SK-N-SH (cell line): ENCODE data around the gene ADRM1. TPM values are rescaled to one million over a fixed set of nuclear protein-coding genes. Genes with fewer than 3 reads are reported as not detected.

Experiments used
- CTCF ChIA-PET: fragments of 300-600, 350-600 bp; formaldehyde crosslinking; extraction: SDS; loops from one replicate; lab custom pipeline; 2021; lab: Yijun Ruan, JAX
- POLR2A ChIA-PET: fragments of 350-600 bp; sonication (Branson Sonifier 250); formaldehyde crosslinking; extraction: SDS; loops from one replicate; lab custom pipeline; 2020; ENCODE audit warnings: antibody characterized with exemption, inconsistent platforms; lab: Yijun Ruan, JAX
- DNase-seq: peaks from one replicate; pipeline ENCODE4 v3.0.0; 2012
- H2AFZ ChIP-seq: fragments of 200-600 bp; sonication (generic); 2 replicates; pipeline ENCODE4 v1.8.1; 2016; ENCODE audit warnings: antibody characterized with exemption, mild to moderate bottlenecking, low read depth
- H3F3A ChIP-seq: fragments of 200-600 bp; sonication (generic); replicated peaks from 2 replicates; pipeline ENCODE3; 2016; ENCODE audit warnings: antibody characterized with exemption, mild to moderate bottlenecking; ENCODE audit not compliant: insufficient read depth
- H3K27ac ChIP-seq, 2 experiments: fragments of 200-500 bp in 1 of 2; fragments of 200-600 bp in 1 of 2; sonication (Bioruptor generic) in 1 of 2; sonication (generic), shearing (Covaris generic) in 1 of 2; 2 replicates each; pipeline versions ENCODE4 v1.5.1 to v1.6.1; 2014 to 2016; ENCODE audit warnings: low read depth in 2 of 2, inconsistent platforms in 1 of 2, low read length in 1 of 2, mild to moderate bottlenecking in 1 of 2, mixed read lengths in 1 of 2
- H3K27me3 ChIP-seq: fragments of 200-600 bp; sonication (generic), shearing (Covaris generic); 2 replicates; pipeline ENCODE4 v1.6.1; 2016; ENCODE audit warnings: mixed run types; ENCODE audit not compliant: insufficient read depth
- H3K36me3 ChIP-seq, 2 experiments: fragments of 200-500 bp in 1 of 2; fragments of 200-600 bp in 1 of 2; sonication (Bioruptor generic) in 1 of 2; sonication (generic) in 1 of 2; replicated peaks in 1 of 2; 2 replicates each; pipeline versions ENCODE3 to v1.5.1; 2014 to 2016; ENCODE audit warnings: low read length in 1 of 2, mild to moderate bottlenecking in 1 of 2; ENCODE audit not compliant: insufficient read depth in 2 of 2, control insufficient read depth in 1 of 2
- H3K4me1 ChIP-seq, 2 experiments: fragments of 200-500 bp in 1 of 2; fragments of 200-600 bp in 1 of 2; sonication (Bioruptor generic) in 1 of 2; sonication (generic), shearing (Covaris generic) in 1 of 2; 2 replicates each; pipeline versions ENCODE4 v1.5.1 to v1.6.1; 2014 to 2016; ENCODE audit warnings: low read depth in 1 of 2, low read length in 1 of 2, mixed run types in 1 of 2; ENCODE audit not compliant: insufficient read depth in 2 of 2, control insufficient read depth in 1 of 2
- H3K4me2 ChIP-seq: fragments of 200-600 bp; sonication (generic), shearing (Covaris generic); 2 replicates; pipeline ENCODE4 v1.6.1; 2017; ENCODE audit warnings: mixed run types
- H3K4me3 ChIP-seq, 2 experiments: fragments of 200-500 bp in 1 of 2; fragments of 200-600 bp in 1 of 2; sonication (Bioruptor generic) in 1 of 2; sonication (generic), shearing (Covaris generic) in 1 of 2; 2 replicates each; pipeline versions ENCODE4 v1.5.1 to v1.8.1; 2014 to 2016; ENCODE audit warnings: low read depth in 2 of 2, inconsistent platforms in 1 of 2, low read length in 1 of 2, mild to moderate bottlenecking in 1 of 2, mixed read lengths in 1 of 2, moderate library complexity in 1 of 2
- H3K79me2 ChIP-seq: fragments of 200-600 bp; sonication (generic); 2 replicates; pipeline ENCODE4 v1.8.1; 2017; ENCODE audit warnings: mild to moderate bottlenecking; ENCODE audit not compliant: insufficient read depth
- H3K9ac ChIP-seq: fragments of 200-600 bp; sonication (generic); 2 replicates; pipeline ENCODE4 v1.6.1; 2017; ENCODE audit warnings: mixed run types
- H3K9me2 ChIP-seq: fragments of 200-600 bp; sonication (generic); 2 replicates; pipeline ENCODE4 v1.6.1; 2017; ENCODE audit warnings: mixed run types
- H3K9me3 ChIP-seq: fragments of 200-600 bp; sonication (generic); 2 replicates; pipeline ENCODE4 v1.6.1; 2017; ENCODE audit warnings: mixed run types, mild to moderate bottlenecking, moderate library complexity
- H4K20me1 ChIP-seq: fragments of 200-600 bp; sonication (generic); 2 replicates; pipeline ENCODE4 v1.6.1; 2017; ENCODE audit warnings: mild to moderate bottlenecking, mixed run types; ENCODE audit not compliant: insufficient read depth
- ELF1 ChIP-seq: IDR thresholded peaks from 2 replicates; pipeline ENCODE4 v1.4.0; 2012
- FOSL2 ChIP-seq: IDR thresholded peaks from 2 replicates; pipeline ENCODE4 v1.4.0; 2012; ENCODE audit warnings: low read depth, mild to moderate bottlenecking, moderate library complexity, borderline replicate concordance
- GATA2 ChIP-seq: sonication (generic); formaldehyde crosslinking; IDR thresholded peaks from 2 replicates; pipeline ENCODE4 v1.5.0; 2020; ENCODE audit warnings: mild to moderate bottlenecking, missing genetic modification reagents
- NRF1 ChIP-seq: IDR thresholded peaks from 2 replicates; pipeline ENCODE4 v1.6.1; 2012; ENCODE audit warnings: low read depth, mild to moderate bottlenecking, low read length
- POLR2AphosphoS5 ChIP-seq: IDR thresholded peaks from 2 replicates; pipeline ENCODE4 v1.6.1; 2012; ENCODE audit warnings: low read depth, low read length
- SIN3A ChIP-seq: IDR thresholded peaks from 2 replicates; pipeline ENCODE4 v1.6.1; 2012; ENCODE audit warnings: low read depth, mild to moderate bottlenecking, low read length, moderate library complexity, borderline replicate concordance
- TCF12 ChIP-seq: IDR thresholded peaks from 2 replicates; pipeline ENCODE4 v1.4.0; 2012
- USF1 ChIP-seq: IDR thresholded peaks from 2 replicates; pipeline ENCODE4 v1.4.0; 2012; ENCODE audit warnings: low read depth, borderline replicate concordance
- YY1 ChIP-seq: IDR thresholded peaks from 2 replicates; pipeline ENCODE4 v1.4.0; 2012; ENCODE audit warnings: low read depth, mild to moderate bottlenecking
- WGBS: methylation state at CpG from one replicate; pipeline ENCODE4 v1.1.6; 2017; ENCODE audit warnings: low lambda C conversion rate; 5-methylcytosine and 5-hydroxymethylcytosine counted together
- polyA plus RNA-seq, 3 experiments: library from polyadenylated mRNA; depleted of rRNA; stranded (reverse); fragments of >200 nt; gene quantifications; 2 replicates each; pipeline ENCODE4 v1.2.3, GENCODE V29; 2012
- TF ChIP-seq, protein P1 (sequence below): IDR thresholded peaks from 2 replicates; pipeline ENCODE4 v1.4.0; 2012; ENCODE audit warnings: low read depth, borderline replicate concordance
- TF ChIP-seq, protein P2 (sequence below): fragments of 150-350 bp; IDR thresholded peaks from 2 replicates; pipeline ENCODE4 v1.6.1; 2017; ENCODE audit warnings: antibody characterized with exemption, low read length, low read depth, borderline replicate concordance

The ADRM1 gene
- polyA plus RNA-seq, 1 of the 3 experiments (the other 2 are of a cell fraction), result 142 TPM

DNA sequence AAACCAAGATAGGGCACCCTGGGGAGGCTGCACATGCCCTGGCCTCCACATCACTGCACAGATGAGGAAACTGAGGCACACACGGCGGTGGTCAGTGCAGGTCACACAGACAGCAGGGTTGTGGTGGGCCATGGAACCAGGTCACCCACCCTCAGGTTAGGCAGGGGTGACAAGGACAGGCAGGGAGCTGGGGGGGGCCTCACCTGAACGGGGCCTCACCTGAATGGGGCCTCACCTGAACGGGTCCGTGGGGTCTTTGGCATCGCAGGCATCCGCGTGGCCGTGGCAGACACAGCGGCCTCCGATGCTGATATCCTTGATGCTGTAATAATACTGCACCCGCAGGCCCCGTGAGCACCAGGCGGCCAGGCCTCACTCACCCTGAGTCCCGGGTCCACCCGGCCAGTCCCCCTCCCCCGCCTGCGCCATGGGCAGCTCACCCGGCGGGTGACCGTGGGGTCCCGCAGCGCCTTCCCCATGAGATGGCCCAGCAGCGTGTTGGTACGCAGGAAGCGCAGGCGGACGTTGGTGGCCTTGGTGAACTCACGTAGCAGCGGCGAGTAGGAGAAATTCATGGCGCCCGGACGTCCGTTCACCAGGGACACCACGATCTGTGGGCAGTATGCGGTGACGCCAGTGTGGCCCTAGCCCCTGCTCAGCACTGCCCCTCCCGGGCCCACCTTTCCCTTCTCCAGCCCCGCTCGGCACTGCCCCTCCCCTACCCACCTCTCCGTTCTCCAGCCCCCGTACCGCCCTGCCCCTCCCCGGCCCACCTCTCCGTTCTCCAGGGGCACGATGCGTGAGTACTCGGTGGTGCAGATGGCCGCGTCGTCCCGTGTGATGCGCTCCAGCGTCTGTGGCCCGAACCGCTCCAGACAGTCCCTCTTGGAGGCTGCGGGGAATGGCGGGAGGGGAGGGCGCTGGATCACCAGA is 48.9 kb downstream of the ADRM1 start:
- Histone ChIP-seq H3K79me2 (peaks cover 10% of the 10 kb centered on the region; the same call in 1 of the 2 replicates), H3K4me2 (no peak overlapping the region), H3F3A (peaks cover 3% of the 10 kb centered on the region), H3K9me3 (no peaks in the 10 kb centered on the region), H2AFZ (no peak overlapping the region), H3K27me3 (no peaks in the 10 kb centered on the region), H3K36me3 (peaks cover 4 to 21% of the 10 kb centered on the region in 2 experiments), H3K27ac (peak overlapping the region in 1 of 2 experiments; percentile 87; a peak in 2 of 4 replicates), H3K9ac (no peak overlapping the region), H4K20me1 (0 out of 2 replicates have a peak, but pooled peaks cover 3% of the 10 kb centered on the region), H3K9me2 (no peaks in the 10 kb centered on the region), H3K4me1 (peaks cover 19 to 47% of the 10 kb centered on the region in 2 experiments; a peak in 3 of 4 replicates), H3K4me3 (no peak overlapping the region)
- POLR2A ChIA-PET, result no interaction called here
- TF ChIP-seq NRF1 (no peak), USF1 (no peak), GATA2 (CRISPR knock-in tag) (no peak), SIN3A (no peak), ELF1 (no peak), TCF12 (no peak), YY1 (no peak), FOSL2 (no peak), POLR2AphosphoS5 (no peak)
- TF ChIP-seq, protein P1, sequence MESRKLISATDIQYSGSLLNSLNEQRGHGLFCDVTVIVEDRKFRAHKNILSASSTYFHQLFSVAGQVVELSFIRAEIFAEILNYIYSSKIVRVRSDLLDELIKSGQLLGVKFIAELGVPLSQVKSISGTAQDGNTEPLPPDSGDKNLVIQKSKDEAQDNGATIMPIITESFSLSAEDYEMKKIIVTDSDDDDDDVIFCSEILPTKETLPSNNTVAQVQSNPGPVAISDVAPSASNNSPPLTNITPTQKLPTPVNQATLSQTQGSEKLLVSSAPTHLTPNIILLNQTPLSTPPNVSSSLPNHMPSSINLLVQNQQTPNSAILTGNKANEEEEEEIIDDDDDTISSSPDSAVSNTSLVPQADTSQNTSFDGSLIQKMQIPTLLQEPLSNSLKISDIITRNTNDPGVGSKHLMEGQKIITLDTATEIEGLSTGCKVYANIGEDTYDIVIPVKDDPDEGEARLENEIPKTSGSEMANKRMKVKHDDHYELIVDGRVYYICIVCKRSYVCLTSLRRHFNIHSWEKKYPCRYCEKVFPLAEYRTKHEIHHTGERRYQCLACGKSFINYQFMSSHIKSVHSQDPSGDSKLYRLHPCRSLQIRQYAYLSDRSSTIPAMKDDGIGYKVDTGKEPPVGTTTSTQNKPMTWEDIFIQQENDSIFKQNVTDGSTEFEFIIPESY, result no peak
- TF ChIP-seq, protein P2, sequence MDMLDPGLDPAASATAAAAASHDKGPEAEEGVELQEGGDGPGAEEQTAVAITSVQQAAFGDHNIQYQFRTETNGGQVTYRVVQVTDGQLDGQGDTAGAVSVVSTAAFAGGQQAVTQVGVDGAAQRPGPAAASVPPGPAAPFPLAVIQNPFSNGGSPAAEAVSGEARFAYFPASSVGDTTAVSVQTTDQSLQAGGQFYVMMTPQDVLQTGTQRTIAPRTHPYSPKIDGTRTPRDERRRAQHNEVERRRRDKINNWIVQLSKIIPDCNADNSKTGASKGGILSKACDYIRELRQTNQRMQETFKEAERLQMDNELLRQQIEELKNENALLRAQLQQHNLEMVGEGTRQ, result no peak
- CTCF ChIA-PET, result interaction anchor here (1.0 to 3.4 kb wide), 7 partner anchors 12 to 48 kb away, joined by 3 to 22 read pairs (median 4); no protein-coding TSS in a partner anchor
- WGBS, result 89% methylated on average over 42 of the region's 60 CpGs
- no peak for DNase-seq
